ENCODE results near the gene COPZ1. TPM values are rescaled to one million over a fixed set of nuclear protein-coding genes. Genes with fewer than 3 reads are reported as not detected.

Gene COPZ1
- total RNA-seq, 1 donor from 2014 or later, result 219 TPM

- peak; percentile 92 for DNase-seq (ENCODE audit: low spot score)
- Mint-ChIP-seq H3K4me3 (peak overlapping the region; percentile 60), H3K9me3 (no peaks in the 10 kb centered on the region), H3K4me1 (peaks cover 29% of the 10 kb centered on the region), H3K27me3 (ENCODE audit: insufficient read depth, low read depth) (peaks cover 7% of the 10 kb centered on the region), H3K27ac (peak overlapping the region; percentile 40), H3K36me3 (peaks cover 7% of the 10 kb centered on the region)
- peaks cover 39% of the 10 kb centered on the region for H4K20me1 ChIP-seq (ENCODE audit: low read depth)
- H3K4me3 ChIP-seq, result no peak overlapping the region
- no peaks in the 10 kb centered on the region for H3K9me3 ChIP-seq (ENCODE audit: low read depth)
- H2AFZ ChIP-seq (replicated peaks), result no peak overlapping the region
- H3K4me2 ChIP-seq, result peak overlapping the region; percentile 53
- peaks cover 18% of the 10 kb centered on the region for H3K27me3 ChIP-seq
- H3K79me2 ChIP-seq (ENCODE audit: low read depth), result no peaks in the 10 kb centered on the region
- H3K27ac ChIP-seq, result no peak overlapping the region
- H3K9ac ChIP-seq, result no peak overlapping the region
- H3K4me1 ChIP-seq, result peaks cover 16% of the 10 kb centered on the region
- peaks cover 14% of the 10 kb centered on the region for H3F3A ChIP-seq (ENCODE audit: low read depth)
- TF ChIP-seq CTCF (IDR thresholded peaks at IDR 0.05) (peak; percentile 90), EZH2 (IDR thresholded peaks at IDR 0.05) (no peak), EZH2phosphoT487 (IDR thresholded peaks at IDR 0.05) (no peak)
- no peaks in the 10 kb centered on the region for H3K36me3 ChIP-seq
Observed at GRCh38 chr12:54368709-54369596, 44.0 kb downstream of the COPZ1 start.

GRCh38 chr12:54369597-54370131 is 44.7 kb downstream of the COPZ1 start:
- H3K27me3 ChIP-seq, result peaks cover 18% of the 10 kb centered on the region
- Mint-ChIP-seq H3K27me3 (ENCODE audit: insufficient read depth, low read depth) (peaks cover 9% of the 10 kb centered on the region), H3K36me3 (peaks cover 9% of the 10 kb centered on the region), H3K4me3 (no peak overlapping the region), H3K27ac (no peak overlapping the region), H3K9me3 (no peaks in the 10 kb centered on the region), H3K4me1 (peaks cover 29% of the 10 kb centered on the region)
- H4K20me1 ChIP-seq (ENCODE audit: low read depth), result peaks cover 45% of the 10 kb centered on the region
- DNase-seq (ENCODE audit: low spot score), result no peak
- H3K36me3 ChIP-seq, result no peaks in the 10 kb centered on the region
- no peak overlapping the region for H2AFZ ChIP-seq (replicated peaks)
- peak overlapping the region; percentile 60 for H3K4me2 ChIP-seq
- no peak overlapping the region for H3K9ac ChIP-seq
- peak overlapping the region; percentile 19 for H3K4me3 ChIP-seq
- no peak for TF ChIP-seq CTCF (IDR thresholded peaks at IDR 0.05)
- no peak for TF ChIP-seq EZH2phosphoT487 (IDR thresholded peaks at IDR 0.05)
- TF ChIP-seq EZH2 (IDR thresholded peaks at IDR 0.05), result no peak
- no peak overlapping the region for H3K27ac ChIP-seq
- H3K79me2 ChIP-seq (ENCODE audit: low read depth), result no peaks in the 10 kb centered on the region
- H3F3A ChIP-seq (ENCODE audit: low read depth), result peaks cover 14% of the 10 kb centered on the region
- H3K4me1 ChIP-seq, result peaks cover 16% of the 10 kb centered on the region
- no peaks in the 10 kb centered on the region for H3K9me3 ChIP-seq (ENCODE audit: low read depth)

- Mint-ChIP-seq H3K4me1 (peaks cover 29% of the 10 kb centered on the region), H3K27ac (no peak overlapping the region), H3K36me3 (peaks cover 9% of the 10 kb centered on the region), H3K27me3 (ENCODE audit: insufficient read depth, low read depth) (peaks cover 9% of the 10 kb centered on the region), H3K4me3 (peak overlapping the region; percentile 35), H3K9me3 (no peaks in the 10 kb centered on the region)
- H3K4me2 ChIP-seq, result peak overlapping the region; percentile 60
- no peak overlapping the region for H2AFZ ChIP-seq (replicated peaks)
- H3K9me3 ChIP-seq (ENCODE audit: low read depth), result no peaks in the 10 kb centered on the region
- H3F3A ChIP-seq (ENCODE audit: low read depth), result peaks cover 14% of the 10 kb centered on the region
- H3K36me3 ChIP-seq, result no peaks in the 10 kb centered on the region
- peaks cover 18% of the 10 kb centered on the region for H3K27me3 ChIP-seq
- peak; percentile 92 for DNase-seq (ENCODE audit: low spot score)
- H3K27ac ChIP-seq, result no peak overlapping the region
- no peak for TF ChIP-seq EZH2phosphoT487 (IDR thresholded peaks at IDR 0.05)
- no peak for TF ChIP-seq EZH2 (IDR thresholded peaks at IDR 0.05)
- TF ChIP-seq CTCF (IDR thresholded peaks at IDR 0.05), result peak; percentile 82
- H3K79me2 ChIP-seq (ENCODE audit: low read depth), result no peaks in the 10 kb centered on the region
- no peak overlapping the region for H3K9ac ChIP-seq
- H3K4me3 ChIP-seq, result peak overlapping the region; percentile 19
- H4K20me1 ChIP-seq (ENCODE audit: low read depth), result peaks cover 50% of the 10 kb centered on the region
- H3K4me1 ChIP-seq, result peaks cover 16% of the 10 kb centered on the region
Observed at GRCh38 chr12:54370171-54370730, 45.3 kb downstream of the COPZ1 start.
